G401.6 (cell line): ENCODE results near the gene MRPL14.
A peak's percentile ranks its signal among the peaks of the same experiment; 100 is the strongest.
"Not testable (repeated sequence)": the region's sequence is repeated elsewhere in the genome, so short reads cannot be mapped to it uniquely, and the experiment has no call there.

Experiments used
- FAIRE-seq: peaks from 2 replicates; lab custom pipeline; 2012; peaks lifted over from hg19 to GRCh38; lab: Jason Lieb, UNC

MRPL14 gene

DNA sequence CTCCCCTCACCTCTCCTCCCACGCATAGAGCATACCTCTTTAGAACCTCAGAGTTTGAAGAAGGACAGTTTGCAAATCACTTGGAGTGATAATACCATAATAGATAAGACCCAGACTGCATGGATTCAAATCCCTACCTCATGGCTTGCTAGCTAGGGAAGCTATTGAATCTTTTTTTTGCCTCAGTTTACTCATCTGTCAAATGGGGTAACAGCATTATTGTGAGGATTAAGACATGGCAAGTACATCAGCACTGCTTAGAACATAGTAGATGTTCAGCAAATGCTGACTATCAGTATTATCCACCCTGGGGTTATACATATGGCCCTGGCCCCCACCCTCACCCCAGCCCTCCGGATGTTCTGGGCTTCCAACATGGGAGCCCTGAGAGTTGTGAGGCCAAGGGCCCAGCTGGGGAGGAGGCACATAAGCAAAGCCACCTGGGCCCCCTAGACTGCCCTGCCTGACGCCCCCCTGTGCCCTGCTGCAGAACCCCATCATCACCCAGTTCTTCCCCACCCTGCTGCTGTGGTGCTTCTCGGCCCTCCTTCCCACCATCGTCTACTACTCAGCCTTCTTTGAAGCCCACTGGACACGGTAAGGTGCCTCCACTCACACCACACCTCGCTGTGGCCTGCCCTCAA is 22.2 kb upstream of the MRPL14 start:
- FAIRE-seq: no peak

GRCh38 chr6:44148306-44148705 is 21.1 kb upstream of the MRPL14 start:
- no peak for FAIRE-seq

DNA sequence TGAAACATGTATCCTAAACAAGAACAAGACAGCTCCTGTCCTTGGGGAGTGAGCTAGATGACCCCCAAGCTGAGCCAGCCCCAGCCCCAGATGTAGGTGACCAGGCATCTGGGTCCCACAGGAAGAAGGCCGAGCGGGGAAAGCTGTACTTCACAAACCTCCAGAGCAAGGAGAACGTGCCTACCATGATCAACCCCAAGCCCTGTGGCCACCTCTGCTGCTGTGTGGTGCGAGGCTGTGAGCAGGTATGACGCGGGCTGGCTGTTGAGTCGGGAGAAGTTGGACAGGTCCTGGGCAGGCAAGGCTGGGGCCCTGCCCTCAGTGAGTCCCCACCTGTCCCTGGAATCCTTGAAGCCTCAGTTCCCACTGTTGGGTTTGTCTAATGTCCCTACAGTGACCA is 20.0 kb upstream of the MRPL14 start:
- FAIRE-seq: no peak

DNA sequence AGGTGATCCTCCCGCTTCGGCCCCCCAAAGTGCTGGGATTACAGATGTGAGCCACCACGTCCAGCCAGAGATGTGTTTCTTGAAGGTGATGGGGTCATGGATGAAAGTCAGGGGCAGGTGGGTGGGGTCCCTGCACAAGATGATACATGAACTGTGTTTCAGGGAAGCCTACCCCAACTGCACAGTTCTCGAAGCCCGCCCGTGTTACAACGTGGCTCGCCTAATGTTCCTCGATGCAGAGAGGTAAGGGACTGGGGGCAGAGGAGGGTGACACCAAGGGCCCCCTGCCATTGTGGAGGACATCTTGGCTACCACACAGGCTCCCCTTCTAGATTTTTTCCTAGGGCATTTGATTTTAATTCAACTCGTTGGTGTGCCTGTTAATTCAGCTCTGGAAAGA is 19.4 kb upstream of the MRPL14 start:
- no peak for FAIRE-seq

DNA sequence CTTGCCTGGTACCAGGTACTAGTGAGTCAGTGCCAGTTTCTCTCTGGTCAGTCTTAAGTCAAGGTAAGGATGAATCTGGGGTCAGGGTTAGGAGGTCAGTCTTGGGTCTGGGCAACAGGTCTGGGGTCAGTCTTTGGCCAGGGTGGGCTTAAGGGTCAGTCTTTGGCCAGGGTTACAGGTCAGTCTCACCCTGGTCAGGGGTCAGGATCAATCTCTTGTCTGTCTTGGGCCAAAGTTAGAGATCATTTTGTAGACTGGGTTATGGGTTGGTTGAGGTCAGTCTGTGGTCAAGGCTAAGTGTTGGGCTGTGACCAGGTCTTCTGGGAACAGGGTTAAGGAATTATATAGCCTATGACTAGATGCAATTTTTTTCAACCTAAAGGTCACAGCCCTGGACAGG is 18.6 kb upstream of the MRPL14 start:
- FAIRE-seq: no peak

- not testable (repeated sequence) for FAIRE-seq
Observed at GRCh38 chr6:44144536-44144935, 17.3 kb upstream of the MRPL14 start.

- FAIRE-seq: no peak
Observed at GRCh38 chr6:44143731-44144130, 16.5 kb upstream of the MRPL14 start.

- FAIRE-seq: no peak
Observed at GRCh38 chr6:44142835-44143234, 15.6 kb upstream of the MRPL14 start.

GRCh38 chr6:44139351-44139743 is 12.1 kb upstream of the MRPL14 start:
- FAIRE-seq: no peak

DNA sequence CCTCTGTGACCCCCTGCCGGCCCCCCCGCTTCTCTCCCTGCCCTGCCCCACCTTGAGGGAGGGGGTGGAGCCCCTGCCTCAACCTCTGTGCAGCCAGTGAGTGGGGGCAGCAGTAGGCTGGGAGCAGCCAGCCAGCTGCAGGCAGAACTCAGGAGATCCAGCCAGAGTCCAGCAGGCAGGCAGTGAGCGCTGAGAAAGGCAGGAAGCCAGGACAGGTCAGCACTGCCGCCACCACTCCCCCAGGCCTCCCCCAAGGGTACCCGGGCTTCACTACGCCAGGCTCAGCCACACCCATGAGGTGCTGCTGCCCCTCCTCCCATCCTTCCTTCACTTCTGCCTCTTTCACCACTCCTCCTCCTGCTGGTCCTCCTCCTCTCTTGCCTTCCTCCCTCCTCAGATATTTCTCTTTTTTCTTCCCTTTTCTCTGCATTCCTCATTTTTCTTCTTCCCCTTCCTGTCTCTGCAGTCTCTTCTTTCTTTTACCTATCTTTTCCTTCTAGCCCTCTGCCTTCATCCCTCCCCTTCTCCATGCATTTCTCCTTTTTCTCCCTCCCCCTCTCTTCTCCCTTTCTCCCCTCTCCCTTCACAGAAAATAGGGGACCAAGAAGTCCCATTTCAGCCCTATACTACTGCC is 11.6 kb upstream of the MRPL14 start:
- no peak for FAIRE-seq

DNA sequence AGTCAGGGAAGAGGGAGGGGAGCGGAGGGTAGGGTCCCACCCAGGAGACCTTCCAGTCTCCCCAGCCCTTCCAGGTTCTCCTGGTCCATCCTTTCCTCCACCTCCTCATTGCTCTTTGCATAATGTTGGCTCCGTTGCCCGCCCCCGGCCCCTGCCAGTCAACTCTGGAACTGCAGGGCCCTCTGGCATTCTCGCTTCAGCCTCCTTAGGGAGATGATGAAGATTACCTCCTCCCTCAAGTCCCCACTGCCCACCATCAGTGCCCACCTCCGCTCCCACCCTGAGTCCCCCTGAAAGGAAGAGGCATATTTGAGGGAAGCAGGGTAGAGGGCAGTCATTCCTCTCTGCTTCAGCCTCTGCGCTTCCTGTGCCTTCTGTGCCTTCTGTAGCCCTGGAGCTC is 8.6 kb upstream of the MRPL14 start:
- no peak for FAIRE-seq

GRCh38 chr6:44135173-44135758 is 8.0 kb upstream of the MRPL14 start:
- FAIRE-seq: no peak

GRCh38 chr6:44133981-44134711 is 6.9 kb upstream of the MRPL14 start:
- FAIRE-seq: no peak

DNA sequence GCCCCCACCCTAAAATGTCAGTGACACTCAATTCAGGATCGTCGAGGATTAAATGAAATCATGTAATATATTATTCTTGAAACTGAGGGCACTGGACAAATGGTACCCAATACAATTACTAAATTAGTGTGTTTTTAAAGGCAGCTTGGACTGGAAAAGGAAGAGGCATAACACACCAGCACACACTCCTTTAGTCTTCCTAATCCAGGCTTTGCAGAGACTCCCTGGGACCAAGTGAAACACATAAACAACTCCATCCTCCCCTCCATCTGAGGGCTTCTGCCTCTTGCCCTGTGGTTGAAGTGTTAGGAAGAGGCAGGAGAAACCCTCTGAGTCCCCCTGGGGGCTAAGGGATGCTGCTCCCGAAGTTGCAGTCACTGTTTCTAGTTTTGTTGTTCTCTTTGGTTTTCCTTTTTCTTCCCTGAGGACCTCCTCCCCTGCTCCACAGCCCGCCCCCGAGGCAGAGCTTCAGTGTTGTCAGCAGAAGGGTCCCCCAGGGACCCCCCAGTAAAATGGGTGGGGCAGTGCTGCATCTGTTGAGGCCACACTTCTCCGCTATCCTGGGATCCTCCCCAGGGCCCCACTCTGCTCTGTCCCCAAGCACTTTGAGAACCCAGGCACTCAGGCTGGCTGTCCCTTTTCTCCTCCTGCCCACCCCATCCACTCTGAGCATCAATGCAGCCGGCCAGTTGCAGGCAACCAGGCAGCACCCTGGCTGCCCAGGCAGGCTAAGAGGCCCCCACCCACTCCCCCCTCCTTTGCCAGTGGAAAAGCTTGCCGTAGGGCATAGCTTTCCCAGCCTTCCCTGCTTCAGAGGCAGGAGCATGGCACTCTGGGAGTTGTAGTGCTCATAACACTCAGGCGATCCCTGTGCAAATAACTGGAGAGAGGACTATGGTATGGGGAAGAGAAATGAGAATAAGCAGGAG is 6.0 kb upstream of the MRPL14 start:
- FAIRE-seq: peak; percentile 39

- FAIRE-seq: no peak
Observed at GRCh38 chr6:44132476-44132875, 5.2 kb upstream of the MRPL14 start.

DNA sequence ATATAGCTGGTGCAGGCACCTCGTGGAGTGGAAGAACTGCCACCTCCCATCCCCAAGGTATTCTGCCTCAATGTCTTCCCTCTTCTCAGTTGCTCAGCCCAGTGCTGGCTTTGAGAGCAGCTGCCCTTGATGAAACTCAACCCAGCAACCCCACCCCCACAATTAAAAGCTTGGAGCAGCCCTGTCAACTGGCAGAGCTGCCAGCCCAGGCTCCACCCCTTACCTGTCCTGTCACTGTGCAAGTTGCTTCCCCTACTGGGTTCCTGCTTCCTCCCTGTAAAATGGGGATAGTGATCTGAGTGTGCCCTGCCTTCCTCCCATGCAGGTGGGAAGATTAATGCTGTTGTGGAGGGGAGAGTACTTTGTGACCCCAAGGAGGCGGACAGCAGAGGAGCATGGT is 4.6 kb upstream of the MRPL14 start:
- FAIRE-seq: no peak

GRCh38 chr6:44129841-44130322 is 2.6 kb upstream of the MRPL14 start:
- no peak for FAIRE-seq

- no peak for FAIRE-seq
Observed at GRCh38 chr6:44128020-44128917, 1.0 kb upstream of the MRPL14 start.

DNA sequence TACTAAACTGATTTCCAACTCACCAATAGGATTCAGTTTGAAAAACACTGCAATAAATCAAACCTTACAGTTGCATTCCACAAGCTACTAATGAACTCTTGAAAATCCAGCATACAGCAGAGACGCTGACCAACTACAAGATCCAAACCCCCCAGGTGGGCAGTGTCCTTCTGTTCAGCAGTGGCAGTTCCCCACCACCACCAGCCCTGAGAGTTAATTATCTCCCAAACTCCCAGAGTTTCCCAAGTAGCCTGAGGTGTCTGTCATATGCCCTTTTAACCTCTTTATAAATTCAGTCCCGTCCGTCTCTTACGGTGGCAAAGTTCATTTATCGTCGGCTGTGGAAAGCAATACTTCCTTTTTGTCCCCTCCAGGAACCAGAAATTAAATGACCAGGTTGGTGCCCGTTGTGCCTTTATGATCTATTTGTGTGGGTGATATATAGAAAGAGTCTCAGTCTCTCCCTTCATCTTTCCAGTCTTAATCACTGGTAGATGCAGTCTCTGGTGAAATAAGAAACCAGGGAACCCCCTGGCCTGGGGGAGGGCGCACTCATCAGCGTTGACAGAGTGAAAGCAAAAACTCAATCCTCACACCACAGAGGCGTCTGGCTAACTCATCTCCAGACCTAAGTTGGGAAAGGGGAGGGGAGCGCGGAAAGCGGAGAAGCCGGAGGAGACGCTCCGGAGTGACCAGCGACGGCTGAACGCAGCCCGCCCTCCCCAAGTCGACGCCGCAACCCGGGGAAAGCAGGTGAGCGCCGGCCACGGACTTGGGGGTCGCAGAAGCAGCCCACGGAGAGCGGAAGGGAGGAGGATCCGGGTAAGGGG is 717 bp downstream of the MRPL14 start:
- FAIRE-seq: no peak

GRCh38 chr6:44123544-44123943 is 3.7 kb downstream of the MRPL14 start:
- FAIRE-seq: no peak
